Neural cell (in vitro differentiated cells): ENCODE results near the gene ZNF486. TPM values are rescaled to one million over a fixed set of nuclear protein-coding genes. Genes with fewer than 3 reads are reported as not detected.
"Not testable (repeated sequence)": the region's sequence is repeated elsewhere in the genome, so short reads cannot be mapped to it uniquely, and the experiment has no call there.

ENCODE experiments used
- H2AFZ ChIP-seq: fragments of 200-600, 300-800 bp; sonication (generic), shearing (Covaris generic); 2 replicates; pipeline ENCODE4 v1.6.0; 2014; ENCODE audit warnings: low read depth, mild to moderate bottlenecking, antibody characterized with exemption, low read length, moderate library complexity
- H3F3A ChIP-seq: fragments of 200-600 bp; shearing (Covaris generic); 2 replicates; pipeline ENCODE4 v1.6.1; 2016; ENCODE audit warnings: mild to moderate bottlenecking, moderate library complexity, mixed read lengths, antibody characterized with exemption, low read length; ENCODE audit not compliant: insufficient read depth, poor library complexity, severe bottlenecking
- H3K27ac ChIP-seq: fragments of 200-600, 300-800 bp; sonication (generic), shearing (Covaris generic); 2 replicates; pipeline ENCODE4 v1.5.1; 2014; ENCODE audit warnings: mild to moderate bottlenecking, low read length, moderate library complexity
- H3K27me3 ChIP-seq: fragments of 300-800, 200-600 bp; sonication (generic), shearing (Covaris generic); 2 replicates; pipeline ENCODE4 v1.6.0; 2014; ENCODE audit warnings: mild to moderate bottlenecking, low read depth, low read length, moderate library complexity; ENCODE audit not compliant: insufficient read depth
- H3K36me3 ChIP-seq: fragments of 300-800, 200-600 bp; sonication (generic), shearing (Covaris generic); 2 replicates; pipeline ENCODE4 v1.5.1; 2014; ENCODE audit warnings: mild to moderate bottlenecking, antibody characterized with exemption, low read length, moderate library complexity; ENCODE audit not compliant: insufficient read depth
- H3K4me2 ChIP-seq: fragments of 300-800, 200-600 bp; sonication (generic), shearing (Covaris generic); 2 replicates; pipeline ENCODE4 v1.6.0; 2014; ENCODE audit warnings: mild to moderate bottlenecking, low read length
- H3K4me3 ChIP-seq: fragments of 300-800, 200-600 bp; sonication (generic), shearing (Covaris generic); 2 replicates; pipeline ENCODE4 v1.5.1; 2014; ENCODE audit warnings: mild to moderate bottlenecking, low read length, moderate library complexity
- H3K79me2 ChIP-seq: fragments of 200-600 bp; shearing (Covaris generic); replicated peaks from 2 replicates; pipeline ENCODE4 v1.6.0; 2014; ENCODE audit warnings: mild to moderate bottlenecking, low read length, moderate library complexity; ENCODE audit not compliant: insufficient read depth
- H3K9ac ChIP-seq: fragments of 300-800, 200-600 bp; sonication (generic), shearing (Covaris generic); 2 replicates; pipeline ENCODE4 v1.6.1; 2016; ENCODE audit warnings: mild to moderate bottlenecking, low read length, mixed read lengths
- H3K9me2 ChIP-seq: fragments of 200-600 bp; shearing (Covaris generic); 2 replicates; pipeline ENCODE4 v1.6.1; 2016; ENCODE audit warnings: mild to moderate bottlenecking, low read length, mixed read lengths; ENCODE audit not compliant: insufficient read depth
- H3K9me3 ChIP-seq: fragments of 200-600, 300-800 bp; sonication (generic), shearing (Covaris generic); 2 replicates; pipeline ENCODE4 v1.6.1; 2016; ENCODE audit warnings: mild to moderate bottlenecking, mixed run types, low read length, moderate library complexity, mixed read lengths
- H4K20me1 ChIP-seq: fragments of 200-600 bp; shearing (Covaris generic); 2 replicates; pipeline ENCODE4 v1.6.1; 2016; ENCODE audit warnings: mild to moderate bottlenecking, mixed run types; ENCODE audit not compliant: insufficient read depth
- EP300 ChIP-seq: fragments of 450-650 bp; conservative IDR thresholded peaks from 2 replicates; pipeline ENCODE4 v1.6.1; 2014; ENCODE audit warnings: antibody characterized with exemption, mild to moderate bottlenecking, moderate library complexity; ENCODE audit not compliant: poor library complexity, severe bottlenecking
- EZH2 ChIP-seq: fragments of 200-600, 300-800 bp; shearing (Covaris generic), sonication (generic); IDR thresholded peaks from 2 replicates; pipeline ENCODE4 v1.6.1; 2014; ENCODE audit warnings: antibody characterized with exemption, low read length, borderline replicate concordance, mild to moderate bottlenecking; ENCODE audit not compliant: insufficient read depth, poor library complexity, severe bottlenecking
- MXI1 ChIP-seq: fragments of 450-650 bp; conservative IDR thresholded peaks from 2 replicates; pipeline ENCODE4 v1.6.1; 2014; ENCODE audit warnings: antibody characterized with exemption, mild to moderate bottlenecking; ENCODE audit not compliant: poor library complexity, severe bottlenecking
- POLR2AphosphoS5 ChIP-seq: IDR thresholded peaks from 2 replicates; pipeline ENCODE4 v1.6.1; 2012
- RAD21 ChIP-seq: fragments of 450-650 bp; conservative IDR thresholded peaks from 2 replicates; pipeline ENCODE4 v1.6.1; 2014; ENCODE audit warnings: antibody characterized with exemption, mild to moderate bottlenecking, moderate library complexity
- SMC3 ChIP-seq: fragments of 450-650 bp; conservative IDR thresholded peaks from 2 replicates; pipeline ENCODE4 v1.6.1; 2014; ENCODE audit warnings: antibody characterized with exemption, mild to moderate bottlenecking, moderate library complexity; ENCODE audit not compliant: poor library complexity
- TAF1 ChIP-seq: IDR thresholded peaks from 2 replicates; pipeline ENCODE4 v1.6.1; 2012; ENCODE audit warnings: low read depth
- polyA plus RNA-seq: library from polyadenylated mRNA; depleted of rRNA; stranded (reverse); fragments of >200 nt; gene quantifications from 2 replicates; pipeline ENCODE4 v1.2.3, GENCODE V29; 2014
- TF ChIP-seq, protein P1 (sequence below): IDR thresholded peaks from 2 replicates; pipeline ENCODE4 v1.6.1; 2012; ENCODE audit warnings: borderline replicate concordance
- TF ChIP-seq, protein P2 (sequence below): fragments of 450-650 bp; IDR thresholded peaks from 2 replicates; pipeline ENCODE4 v1.5.1; 2014; ENCODE audit warnings: antibody characterized with exemption, mild to moderate bottlenecking, moderate library complexity; ENCODE audit not compliant: poor library complexity, severe bottlenecking

Gene ZNF486
- polyA plus RNA-seq, 1 donor from 2014 or later = 1.9 TPM

GRCh38 chr19:20151617-20152145 lies 15.3 kb upstream of the ZNF486 start:
- no peaks in the 10 kb centered on the region for H3K27me3 ChIP-seq
- H3K9ac ChIP-seq = no peak overlapping the region
- no peaks in the 10 kb centered on the region for H4K20me1 ChIP-seq
- no peak overlapping the region for H3K27ac ChIP-seq
- H3K4me3 ChIP-seq = no peak overlapping the region
- no peaks in the 10 kb centered on the region for H3K9me3 ChIP-seq
- no peaks in the 10 kb centered on the region for H3K79me2 ChIP-seq
- no peak for TF ChIP-seq TAF1
- TF ChIP-seq, protein P1, sequence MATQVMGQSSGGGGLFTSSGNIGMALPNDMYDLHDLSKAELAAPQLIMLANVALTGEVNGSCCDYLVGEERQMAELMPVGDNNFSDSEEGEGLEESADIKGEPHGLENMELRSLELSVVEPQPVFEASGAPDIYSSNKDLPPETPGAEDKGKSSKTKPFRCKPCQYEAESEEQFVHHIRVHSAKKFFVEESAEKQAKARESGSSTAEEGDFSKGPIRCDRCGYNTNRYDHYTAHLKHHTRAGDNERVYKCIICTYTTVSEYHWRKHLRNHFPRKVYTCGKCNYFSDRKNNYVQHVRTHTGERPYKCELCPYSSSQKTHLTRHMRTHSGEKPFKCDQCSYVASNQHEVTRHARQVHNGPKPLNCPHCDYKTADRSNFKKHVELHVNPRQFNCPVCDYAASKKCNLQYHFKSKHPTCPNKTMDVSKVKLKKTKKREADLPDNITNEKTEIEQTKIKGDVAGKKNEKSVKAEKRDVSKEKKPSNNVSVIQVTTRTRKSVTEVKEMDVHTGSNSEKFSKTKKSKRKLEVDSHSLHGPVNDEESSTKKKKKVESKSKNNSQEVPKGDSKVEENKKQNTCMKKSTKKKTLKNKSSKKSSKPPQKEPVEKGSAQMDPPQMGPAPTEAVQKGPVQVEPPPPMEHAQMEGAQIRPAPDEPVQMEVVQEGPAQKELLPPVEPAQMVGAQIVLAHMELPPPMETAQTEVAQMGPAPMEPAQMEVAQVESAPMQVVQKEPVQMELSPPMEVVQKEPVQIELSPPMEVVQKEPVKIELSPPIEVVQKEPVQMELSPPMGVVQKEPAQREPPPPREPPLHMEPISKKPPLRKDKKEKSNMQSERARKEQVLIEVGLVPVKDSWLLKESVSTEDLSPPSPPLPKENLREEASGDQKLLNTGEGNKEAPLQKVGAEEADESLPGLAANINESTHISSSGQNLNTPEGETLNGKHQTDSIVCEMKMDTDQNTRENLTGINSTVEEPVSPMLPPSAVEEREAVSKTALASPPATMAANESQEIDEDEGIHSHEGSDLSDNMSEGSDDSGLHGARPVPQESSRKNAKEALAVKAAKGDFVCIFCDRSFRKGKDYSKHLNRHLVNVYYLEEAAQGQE = no peak
- TF ChIP-seq, protein P2, sequence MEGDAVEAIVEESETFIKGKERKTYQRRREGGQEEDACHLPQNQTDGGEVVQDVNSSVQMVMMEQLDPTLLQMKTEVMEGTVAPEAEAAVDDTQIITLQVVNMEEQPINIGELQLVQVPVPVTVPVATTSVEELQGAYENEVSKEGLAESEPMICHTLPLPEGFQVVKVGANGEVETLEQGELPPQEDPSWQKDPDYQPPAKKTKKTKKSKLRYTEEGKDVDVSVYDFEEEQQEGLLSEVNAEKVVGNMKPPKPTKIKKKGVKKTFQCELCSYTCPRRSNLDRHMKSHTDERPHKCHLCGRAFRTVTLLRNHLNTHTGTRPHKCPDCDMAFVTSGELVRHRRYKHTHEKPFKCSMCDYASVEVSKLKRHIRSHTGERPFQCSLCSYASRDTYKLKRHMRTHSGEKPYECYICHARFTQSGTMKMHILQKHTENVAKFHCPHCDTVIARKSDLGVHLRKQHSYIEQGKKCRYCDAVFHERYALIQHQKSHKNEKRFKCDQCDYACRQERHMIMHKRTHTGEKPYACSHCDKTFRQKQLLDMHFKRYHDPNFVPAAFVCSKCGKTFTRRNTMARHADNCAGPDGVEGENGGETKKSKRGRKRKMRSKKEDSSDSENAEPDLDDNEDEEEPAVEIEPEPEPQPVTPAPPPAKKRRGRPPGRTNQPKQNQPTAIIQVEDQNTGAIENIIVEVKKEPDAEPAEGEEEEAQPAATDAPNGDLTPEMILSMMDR = no peak
- no peak for TF ChIP-seq SMC3
- no peak for TF ChIP-seq EP300
- TF ChIP-seq EZH2 = no peak
- TF ChIP-seq MXI1 = no peak
- TF ChIP-seq RAD21 = no peak
- no peak for TF ChIP-seq POLR2AphosphoS5
- no peak overlapping the region for H3K4me2 ChIP-seq
- no peaks in the 10 kb centered on the region for H3F3A ChIP-seq
- H2AFZ ChIP-seq = no peak overlapping the region
- no peaks in the 10 kb centered on the region for H3K9me2 ChIP-seq
- H3K36me3 ChIP-seq = no peaks in the 10 kb centered on the region

DNA sequence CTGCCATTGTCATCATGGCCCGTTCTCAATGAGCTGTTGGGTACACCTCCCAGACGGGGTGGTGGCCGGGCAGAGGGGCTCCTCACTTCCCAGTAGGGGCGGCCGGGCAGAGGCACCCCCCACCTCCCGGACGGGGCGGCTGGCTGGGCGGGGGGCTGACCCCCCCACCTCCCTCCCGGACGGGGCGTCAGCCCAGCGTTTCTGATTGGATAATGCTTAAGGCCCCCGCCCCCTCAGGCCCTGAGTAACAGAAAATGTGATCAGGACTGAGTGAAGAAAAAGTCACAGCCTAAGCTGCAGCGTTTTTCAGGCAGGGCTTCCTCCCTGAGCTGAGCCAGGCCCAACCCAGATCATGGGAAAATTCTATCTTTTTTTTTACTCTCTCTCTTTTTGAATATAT lies 14.5 kb upstream of the ZNF486 start:
- not testable (repeated sequence) for H3K9ac ChIP-seq, H3K9me3 ChIP-seq, H3K4me2 ChIP-seq, H3F3A ChIP-seq, H4K20me1 ChIP-seq, H3K36me3 ChIP-seq, H3K27ac ChIP-seq, H3K79me2 ChIP-seq, H3K4me3 ChIP-seq, H3K27me3 ChIP-seq, H3K9me2 ChIP-seq, H2AFZ ChIP-seq

- Histone ChIP-seq H3K36me3 (no peaks in the 10 kb centered on the region), H3F3A (no peaks in the 10 kb centered on the region), H3K4me3 (no peak overlapping the region), H2AFZ (no peak overlapping the region), H4K20me1 (no peaks in the 10 kb centered on the region), H3K9ac (no peak overlapping the region), H3K27ac (no peak overlapping the region), H3K27me3 (no peaks in the 10 kb centered on the region), H3K9me2 (no peaks in the 10 kb centered on the region), H3K79me2 (no peaks in the 10 kb centered on the region), H3K9me3 (no peaks in the 10 kb centered on the region), H3K4me2 (no peak overlapping the region)
- TF ChIP-seq SMC3 (no peak), EP300 (no peak), TAF1 (no peak), POLR2AphosphoS5 (no peak), RAD21 (no peak), EZH2 (no peak), MXI1 (no peak)
- TF ChIP-seq, protein P2 = no peak
- TF ChIP-seq, protein P1 = no peak
These were observed 13.7 kb upstream of the ZNF486 start for GRCh38 chr19:20153281-20153680.
